ENCODE data around the gene TTC19.
"Not testable (repeated sequence)": the region's sequence is repeated elsewhere in the genome, so short reads cannot be mapped to it uniquely, and the experiment has no call there.

- TF ChIP-seq CTCF (conservative IDR thresholded peaks at IDR 0.05; ENCODE audit: low read length); EZH2phosphoT487 (IDR thresholded peaks at IDR 0.05; ENCODE audit: borderline replicate concordance): not testable (repeated sequence)
These were observed 55.5 kb downstream of the TTC19 start for GRCh38 chr17:16055139-16055538.

All from Loucy (cell line).